SKM-1 (cell line): Measurements from ENCODE around the gene FAM83F.
A peak's percentile ranks its signal among the peaks of the same experiment; 100 is the strongest.

Experiments used
- DNase-seq: peaks from one replicate; lab custom pipeline; 2025; ENCODE audit not compliant: unreplicated experiment; lab: John Stamatoyannopoulos, UW

The FAM83F gene

DNA sequence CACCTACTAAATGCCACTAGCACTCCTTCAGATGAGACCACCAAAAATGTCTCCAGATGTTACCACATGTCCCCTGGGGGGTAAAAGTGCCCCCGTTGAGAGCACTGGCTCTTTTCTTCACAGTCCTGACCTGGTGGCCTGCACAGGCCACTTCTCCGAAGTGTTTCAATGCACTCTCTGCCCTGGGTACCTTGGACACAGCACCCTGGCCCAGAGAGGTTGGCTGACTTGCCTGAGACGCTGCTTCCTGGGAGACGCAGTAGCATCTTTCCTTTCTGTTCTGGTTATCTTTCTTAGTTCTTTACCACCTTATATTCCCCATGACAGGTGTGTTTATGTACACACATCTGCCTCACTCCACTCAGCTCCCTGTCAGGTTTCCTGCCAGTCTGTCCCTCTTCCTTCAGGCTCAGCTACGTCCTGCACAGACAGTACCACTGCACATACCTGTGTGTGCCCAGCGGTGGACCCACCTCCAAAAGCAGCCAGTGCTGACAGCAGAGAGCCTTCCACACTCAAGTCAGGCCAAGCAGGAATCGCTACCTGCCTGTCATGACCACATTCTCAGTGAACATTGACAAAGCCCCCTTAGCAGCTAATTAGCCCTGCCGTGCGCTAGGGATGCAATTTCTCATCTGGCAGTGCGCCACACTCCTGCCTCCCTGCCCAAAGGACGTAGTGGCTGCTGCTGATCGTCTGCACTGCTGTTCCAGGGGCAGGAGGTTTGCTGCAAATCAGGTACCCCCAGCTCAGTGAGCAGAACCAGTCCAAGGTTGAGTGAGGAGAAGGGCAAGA is 39.0 kb downstream of the FAM83F start:
- DNase-seq: no peak

DNA sequence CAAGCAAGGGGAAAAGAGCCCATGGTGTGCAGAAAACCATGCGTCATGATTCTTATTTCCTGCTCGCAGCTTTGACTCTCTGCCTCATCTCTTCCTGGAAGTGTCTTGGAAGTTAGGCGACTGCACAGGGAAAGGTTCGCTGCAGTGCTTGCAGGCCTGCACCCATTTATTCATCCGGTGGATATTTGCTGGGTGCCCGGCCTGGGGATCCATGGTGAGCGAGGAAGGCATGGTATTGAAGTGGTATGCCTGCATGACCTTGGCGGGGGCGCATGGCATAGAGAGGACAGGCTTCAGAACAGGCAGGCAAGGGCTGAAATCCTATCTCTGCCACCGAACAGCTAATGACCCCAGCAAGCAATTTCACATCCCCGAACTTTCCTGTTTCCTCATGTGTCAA is 40.6 kb downstream of the FAM83F start:
- DNase-seq: no peak

DNA sequence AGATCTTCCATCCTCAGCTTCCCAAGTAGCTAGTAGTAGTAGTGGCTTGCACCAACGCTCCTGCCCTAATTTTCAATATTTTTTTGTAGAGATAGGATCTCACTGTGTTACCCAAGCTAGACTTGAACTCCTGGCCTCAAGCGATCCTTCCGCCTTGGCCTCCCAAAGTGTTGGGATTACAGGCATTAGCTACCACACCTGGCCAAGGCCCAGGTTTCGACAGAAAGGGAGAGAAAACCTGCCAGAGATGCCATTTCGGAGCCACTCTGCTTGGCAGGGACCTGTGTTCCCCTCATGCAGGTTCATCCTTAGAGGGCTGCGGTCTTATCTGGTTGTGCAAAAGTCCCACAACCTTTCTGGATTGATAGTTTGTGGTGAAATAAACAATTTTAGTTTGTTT is 41.4 kb downstream of the FAM83F start:
- DNase-seq: no peak

DNA sequence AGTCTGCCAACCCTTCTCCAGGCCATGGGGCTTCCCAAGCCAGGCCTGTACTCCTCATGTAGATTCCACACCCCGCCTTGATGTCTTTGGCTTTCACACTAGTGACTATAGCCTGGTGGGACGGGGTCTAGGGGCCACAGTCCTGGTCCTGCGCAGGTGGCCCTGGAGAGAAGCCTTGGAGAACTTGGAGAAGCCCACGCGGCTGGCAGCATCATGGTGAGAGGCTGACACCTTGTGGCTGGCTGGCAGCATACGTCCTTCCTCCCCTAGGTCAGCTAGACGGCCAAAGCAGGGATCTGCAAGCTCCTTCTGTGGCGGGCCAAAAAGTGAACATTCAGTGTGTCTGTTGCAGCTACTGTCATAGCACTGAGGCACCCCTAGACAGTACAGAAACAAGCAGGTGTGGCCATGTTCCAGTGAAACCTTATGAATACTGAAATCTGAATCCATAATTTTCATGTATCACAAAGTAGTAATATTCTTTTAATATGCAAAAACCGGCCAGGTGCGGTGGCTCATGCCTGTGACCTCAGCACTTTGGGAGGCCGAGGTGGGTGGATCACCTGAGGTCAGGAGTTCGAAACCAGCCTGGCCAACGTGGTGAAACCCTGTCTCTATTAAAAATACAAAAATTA is 42.0 kb downstream of the FAM83F start:
- DNase-seq: peak; percentile 77

DNA sequence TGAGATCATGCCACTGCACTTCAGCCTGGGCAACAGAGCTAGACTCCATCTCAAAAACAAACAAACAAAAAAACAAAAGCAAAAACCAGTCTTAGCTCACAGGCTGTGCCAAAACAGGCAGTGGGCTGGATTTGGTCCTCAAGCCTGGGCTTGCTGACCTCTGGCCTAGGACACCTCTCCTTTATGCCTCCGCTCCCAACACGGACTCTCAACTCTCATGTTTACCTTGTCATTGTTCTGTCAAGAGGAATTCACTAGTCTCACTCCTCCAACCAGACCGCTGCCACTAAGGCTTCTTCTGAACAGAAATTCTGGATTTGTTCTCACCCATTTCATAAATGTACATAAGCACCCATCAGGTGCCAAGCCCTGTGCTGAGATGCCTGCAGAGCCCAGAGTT is 42.6 kb downstream of the FAM83F start:
- DNase-seq: no peak

DNA sequence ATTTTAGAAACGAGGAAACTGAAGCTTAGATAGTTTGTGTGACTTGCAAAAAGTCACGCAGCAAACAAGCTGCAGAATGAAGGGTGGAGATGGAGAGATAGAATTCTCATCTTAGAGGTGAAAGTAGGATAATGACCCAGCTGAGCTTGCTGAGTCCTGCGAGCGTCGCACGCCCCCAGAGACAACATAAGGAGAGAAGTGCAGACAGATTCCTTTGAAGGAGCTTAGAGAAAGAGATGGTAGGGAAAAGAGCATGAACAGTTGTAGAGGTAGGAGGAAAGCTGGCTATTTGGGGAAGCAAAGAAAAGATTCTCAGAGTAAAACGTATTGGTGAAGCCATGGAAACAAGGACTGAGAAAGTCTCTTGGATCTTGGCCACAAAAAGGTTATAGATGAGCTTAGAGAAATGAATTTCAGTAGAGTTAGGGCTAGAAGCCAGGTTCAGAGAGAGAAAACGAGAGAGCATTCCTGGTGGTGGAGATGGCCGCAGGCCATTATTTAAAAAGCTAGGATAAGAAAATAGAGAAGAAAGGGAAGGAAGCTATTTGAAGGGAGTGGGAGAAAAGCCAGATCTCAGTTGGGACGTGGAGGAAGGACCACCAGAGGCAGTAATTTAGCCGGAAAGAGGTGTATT is 44.8 kb downstream of the FAM83F start:
- DNase-seq: no peak

DNA sequence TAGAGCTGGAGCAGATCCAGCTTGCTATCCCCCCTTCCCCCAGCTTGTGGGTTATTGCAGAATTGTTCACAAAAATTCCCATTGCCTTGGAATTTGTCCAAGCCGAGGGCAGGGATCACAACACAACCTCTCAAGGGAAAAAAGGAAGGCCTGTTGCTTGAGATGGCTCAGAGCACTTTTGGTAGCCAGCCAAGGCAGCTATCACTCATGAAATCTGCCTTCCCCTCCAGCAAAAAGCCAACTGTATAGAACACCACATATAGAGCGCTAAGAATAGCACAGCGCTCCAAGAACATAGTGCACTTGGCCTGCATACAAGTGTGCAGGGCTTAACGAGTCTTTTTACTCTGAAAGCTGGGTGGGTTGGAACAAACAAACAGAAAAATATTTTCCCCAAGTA is 46.2 kb downstream of the FAM83F start:
- no peak for DNase-seq

DNA sequence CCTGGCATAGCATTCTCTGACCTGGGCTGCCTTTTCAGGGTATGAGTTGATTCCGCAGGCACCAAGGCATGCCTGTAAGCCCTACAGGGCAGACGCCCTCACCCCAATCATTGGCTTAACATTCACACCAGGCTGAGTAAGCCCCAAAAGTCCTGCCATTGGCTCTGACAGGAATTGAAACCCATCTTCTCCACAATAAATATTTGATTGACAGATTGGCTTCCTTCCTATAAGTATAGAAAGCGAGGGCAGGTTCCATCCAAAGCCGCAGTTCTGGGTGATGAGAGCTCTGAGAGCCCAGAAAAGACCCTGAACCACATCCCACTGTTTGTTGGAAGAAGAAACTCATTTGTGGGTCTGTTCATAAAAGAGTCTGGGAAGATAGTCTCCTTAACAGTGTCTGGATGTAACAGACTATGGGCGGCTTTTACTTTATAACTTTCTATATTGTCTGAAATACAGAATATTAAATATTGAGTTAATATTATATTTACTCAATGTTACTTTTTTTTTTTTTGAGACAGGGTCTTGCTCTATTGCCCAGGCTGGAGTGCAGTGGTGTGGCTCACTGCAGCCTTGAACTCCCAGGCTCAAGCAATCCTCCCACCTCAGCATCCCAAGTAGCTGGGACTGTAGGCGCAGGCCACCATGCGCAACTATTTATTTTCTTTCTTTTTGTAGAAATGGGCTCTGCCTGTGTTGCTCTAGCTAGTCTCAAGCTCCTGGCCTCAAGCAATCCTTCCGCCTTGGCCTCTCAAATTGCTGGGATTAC is 46.8 kb downstream of the FAM83F start:
- no peak for DNase-seq

DNA sequence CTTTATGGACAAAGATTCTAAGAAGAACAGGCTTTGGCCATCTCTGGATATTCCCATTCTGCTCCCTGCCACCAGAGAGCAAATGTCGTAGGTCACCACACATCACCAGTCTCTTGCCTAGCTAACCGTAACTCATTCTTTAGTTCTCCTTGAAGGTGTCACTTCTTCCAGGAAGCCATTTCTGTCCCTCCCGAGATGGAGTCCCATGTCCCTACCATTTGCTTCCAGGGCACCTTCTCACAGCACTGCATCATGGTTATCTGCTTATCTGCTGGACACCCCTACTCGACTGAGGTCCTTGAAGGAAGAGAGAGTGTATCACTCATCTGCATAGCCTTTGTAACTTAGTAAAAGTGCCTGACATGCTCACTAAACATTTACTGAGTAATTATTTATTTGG is 47.6 kb downstream of the FAM83F start:
- DNase-seq: no peak

DNA sequence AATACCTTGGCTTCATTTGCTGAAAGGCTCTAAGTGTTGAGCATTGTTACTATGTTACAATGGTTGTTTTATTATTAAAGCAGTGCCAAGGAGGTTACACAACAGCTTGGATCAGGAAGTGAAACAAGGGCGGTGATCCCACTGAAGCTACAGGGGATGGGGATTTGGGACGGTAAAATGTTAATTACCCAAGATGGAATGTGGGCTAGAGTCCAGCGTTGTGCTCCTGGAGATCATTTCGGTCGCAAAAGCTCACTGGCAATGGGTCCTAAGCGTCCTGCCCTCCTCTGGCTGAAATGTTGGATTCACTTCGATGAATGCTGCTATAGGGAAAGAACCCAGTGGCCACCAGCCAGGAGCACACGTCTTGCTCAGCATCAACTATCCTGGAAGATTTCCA is 48.3 kb downstream of the FAM83F start:
- no peak for DNase-seq

DNA sequence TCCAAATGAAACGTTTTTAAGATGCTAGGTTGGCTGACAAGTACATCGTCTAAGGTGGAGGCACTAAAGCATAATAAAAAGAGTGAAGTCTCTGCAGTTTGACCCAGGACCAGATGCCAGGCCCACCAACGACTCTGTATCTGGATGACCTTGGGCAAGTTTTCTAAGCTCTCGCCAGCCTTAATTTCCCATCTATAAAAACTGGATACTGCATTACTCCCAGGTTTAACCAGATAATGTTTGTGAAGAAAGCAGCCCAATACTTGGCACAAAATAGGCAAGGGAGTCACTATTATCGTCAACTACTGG is 49.0 kb downstream of the FAM83F start:
- no peak for DNase-seq

DNA sequence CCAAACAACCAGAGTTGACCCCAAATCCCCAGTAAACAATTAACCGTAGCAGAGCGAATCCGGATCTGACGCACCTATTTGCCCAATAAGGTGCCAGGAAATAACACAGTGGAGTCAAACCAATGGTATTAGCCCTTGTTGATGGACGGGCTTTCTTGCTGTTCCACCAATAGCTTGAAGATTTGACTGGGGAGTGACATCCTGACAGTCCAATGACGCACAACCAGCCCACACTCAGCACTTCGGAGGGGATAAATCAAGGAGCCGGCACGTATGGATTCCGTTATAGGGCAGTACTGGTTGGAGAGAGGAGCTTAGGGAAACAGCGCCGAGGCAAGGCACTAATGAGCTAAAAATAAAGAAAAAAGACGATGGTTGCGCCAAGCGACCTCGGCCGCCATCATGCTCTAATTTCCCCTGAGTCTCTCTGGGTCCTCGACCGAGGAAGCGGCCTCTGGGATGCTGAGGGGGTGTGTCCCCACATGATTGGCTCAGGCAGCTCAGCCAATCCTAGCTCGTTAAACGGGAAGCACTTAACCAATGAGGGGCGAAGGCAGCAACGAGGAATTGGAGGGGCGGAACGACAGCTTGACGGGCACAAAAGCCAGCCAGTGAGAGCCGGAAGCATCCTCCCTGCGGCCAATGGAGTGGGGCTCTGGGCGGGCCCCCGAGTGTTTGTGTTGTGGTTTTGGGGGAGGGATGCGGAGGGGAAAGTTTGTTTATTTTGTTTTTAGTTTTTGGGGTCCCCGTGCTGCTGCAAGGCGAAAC is 49.5 kb downstream of the FAM83F start:
- peak; percentile 94 for DNase-seq

DNA sequence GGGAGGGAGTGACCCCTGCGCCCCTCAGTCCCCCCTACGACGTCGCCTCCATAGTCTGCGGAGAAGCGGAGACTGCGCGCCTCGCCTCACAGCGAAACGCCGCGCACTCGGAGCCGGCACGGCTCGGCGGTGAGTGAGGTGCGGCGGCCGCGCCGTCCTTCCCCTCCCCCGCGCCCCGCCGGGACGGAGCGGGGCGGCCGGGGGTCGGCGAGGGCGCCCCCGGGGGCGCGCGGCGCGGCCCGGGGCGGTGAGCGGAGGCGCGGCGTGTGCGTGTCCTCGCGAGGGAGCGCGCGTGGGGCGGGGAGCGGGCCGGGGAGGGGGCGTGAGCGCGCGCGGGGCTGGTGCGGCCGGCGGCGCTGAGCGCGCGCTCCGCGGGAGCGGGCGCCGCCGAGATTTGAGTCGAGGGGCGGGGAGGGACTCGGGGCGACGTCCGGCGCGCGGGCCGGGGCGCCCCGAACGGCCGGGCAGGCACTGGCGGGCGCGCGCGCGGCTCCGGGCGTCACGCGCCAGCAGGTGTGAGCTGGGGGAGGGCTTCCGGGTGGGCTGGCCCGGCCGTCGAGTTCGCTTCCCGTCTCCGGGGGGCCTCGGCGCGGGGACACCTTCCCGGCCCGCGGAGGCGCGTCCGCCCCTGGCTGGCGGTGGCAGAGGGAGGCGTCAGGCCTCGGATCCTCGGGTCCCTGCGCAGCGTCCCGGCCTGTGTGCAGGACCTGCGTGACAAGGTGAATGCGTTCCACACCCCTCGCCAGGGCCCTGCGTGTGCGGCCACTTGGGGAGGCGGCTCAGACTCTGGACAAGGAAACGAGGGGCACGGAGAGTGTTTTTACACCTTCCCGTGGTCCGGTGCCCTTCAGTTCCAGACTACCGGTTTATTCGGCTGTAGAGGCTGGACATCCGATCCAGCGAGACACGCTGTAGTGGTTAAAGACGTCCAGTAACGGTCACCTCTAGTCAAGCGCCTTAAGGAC is 50.4 kb downstream of the FAM83F start:
- no peak for DNase-seq

DNA sequence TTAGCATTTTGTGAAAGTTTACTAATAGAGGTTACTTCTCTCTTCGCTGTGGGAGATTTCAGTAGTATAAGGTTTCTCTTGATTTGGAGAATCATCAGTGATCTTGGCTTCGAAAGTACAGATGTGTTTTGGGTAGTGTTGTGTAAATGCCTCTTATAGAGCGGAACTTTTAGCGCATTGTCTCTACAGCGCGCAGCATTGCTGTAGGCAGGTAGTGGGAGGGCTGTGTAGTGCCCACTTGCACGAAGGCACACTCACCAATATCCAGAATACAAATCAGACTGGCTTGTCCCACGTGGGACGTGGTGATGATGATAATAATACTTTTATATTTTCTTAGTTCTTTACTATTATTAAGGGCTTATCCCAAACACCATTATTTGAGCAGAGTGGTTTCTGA is 51.4 kb downstream of the FAM83F start:
- DNase-seq: no peak

DNA sequence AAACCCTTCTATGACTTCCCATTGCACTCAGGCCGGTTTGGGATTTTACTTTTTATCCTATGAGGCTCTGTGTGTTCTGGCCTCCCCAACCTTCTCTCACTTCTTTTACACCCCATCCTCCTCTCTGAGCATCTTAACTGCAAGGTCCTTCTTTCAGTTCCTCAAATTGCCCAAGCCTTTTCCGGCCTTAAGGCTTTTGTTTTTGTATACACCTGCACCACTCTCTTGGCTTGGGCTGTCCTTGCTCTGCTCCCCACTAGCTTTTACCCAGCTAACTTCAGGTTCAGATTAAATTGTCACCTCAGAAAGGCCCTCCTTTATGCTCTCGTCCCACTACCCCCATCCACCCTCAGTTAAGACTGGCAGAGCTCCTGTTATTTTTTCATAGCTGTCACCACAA is 55.5 kb downstream of the FAM83F start:
- peak; percentile 35 for DNase-seq

DNA sequence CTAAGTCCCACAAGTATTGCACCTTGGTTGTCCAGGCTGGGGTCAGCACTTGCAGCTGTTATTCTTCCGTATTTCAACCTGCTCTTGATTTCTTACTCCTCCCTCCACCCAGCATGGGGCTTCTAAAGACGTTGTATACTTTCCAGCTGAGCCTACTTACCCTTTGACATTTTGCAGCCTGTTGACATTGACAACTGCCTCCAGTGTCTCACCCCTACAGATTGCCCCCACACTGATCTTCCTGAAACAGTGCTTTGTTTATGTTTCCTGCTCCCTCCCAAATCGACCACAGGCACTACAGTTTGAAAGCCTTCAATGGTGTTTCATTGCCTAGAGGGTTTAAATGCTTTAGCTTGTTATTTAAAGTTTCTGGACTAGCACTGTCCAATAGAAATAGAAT is 56.6 kb downstream of the FAM83F start:
- DNase-seq: no peak

DNA sequence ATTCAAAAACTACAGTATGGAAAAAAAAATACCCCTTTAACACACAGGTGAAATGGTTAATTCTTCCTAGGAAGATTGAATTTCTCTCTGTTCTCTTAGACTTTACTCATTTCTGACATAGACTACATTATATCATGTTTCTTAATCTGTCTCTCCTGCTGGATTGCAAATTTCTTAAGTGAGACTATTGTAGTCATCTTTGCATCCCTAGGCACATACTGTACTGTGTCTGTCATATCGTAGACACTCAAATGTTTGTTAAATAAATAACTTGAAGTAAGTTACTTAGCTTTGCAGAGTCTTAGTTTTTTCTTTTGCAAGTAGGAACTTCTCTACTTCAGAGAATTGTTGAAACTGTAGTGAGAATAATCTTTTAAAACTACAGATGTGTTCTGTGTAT is 58.7 kb downstream of the FAM83F start:
- DNase-seq: no peak

DNA sequence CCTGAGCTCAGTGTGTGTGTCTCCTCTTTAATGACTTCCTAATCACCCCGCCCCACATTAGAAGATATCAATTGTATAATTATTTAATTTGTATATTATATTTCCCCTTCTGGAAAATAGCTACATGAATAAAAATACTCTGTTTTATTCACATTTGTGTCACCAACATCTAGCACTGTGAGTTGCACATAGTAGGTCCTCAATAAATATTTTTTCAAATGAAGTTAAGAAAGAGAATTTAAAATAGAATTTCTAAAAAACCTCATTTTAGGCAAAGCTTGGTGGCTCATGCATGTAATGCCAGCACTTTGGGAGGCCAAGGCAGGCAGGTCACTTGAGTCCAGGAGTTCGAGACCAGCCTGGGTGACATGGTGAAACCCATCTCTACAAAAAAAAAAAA is 59.7 kb downstream of the FAM83F start:
- no peak for DNase-seq

DNA sequence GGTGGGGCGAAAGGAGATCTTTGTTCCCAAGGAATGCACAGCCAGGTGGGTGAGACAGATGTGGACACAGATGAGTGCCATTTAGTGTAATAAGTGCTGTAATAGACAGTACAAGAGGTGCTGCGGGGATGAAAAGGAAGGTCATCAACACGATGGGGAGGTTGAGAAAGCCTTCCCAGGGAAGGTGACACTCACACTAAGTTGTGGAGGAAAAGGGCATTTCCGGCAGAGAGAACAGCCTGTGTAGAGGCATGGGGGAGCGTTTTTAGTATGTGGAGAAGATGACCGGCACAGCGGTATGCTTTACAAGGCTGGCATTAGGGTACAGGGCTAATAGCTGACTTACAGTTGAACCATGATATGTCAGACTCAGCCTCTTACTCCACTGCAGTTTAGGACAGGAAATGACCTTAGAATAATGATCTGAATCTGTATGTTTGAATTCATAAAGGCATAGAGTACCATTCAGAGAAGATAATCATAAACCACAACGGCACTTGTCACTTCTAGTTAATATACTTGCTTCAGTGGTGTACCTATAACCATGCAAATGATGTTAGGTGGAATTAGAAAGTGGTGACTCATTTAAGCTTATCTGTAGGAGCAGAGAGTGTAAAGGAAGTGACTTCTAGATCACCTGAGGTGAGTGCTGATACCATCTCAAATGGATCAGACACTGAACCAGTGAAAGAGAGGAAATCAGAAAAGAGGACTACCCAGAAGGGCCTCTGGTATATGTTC is 60.6 kb downstream of the FAM83F start:
- no peak for DNase-seq
